ENCODE results near the gene ADISSP. TPM values are rescaled to one million over a fixed set of nuclear protein-coding genes. Genes with fewer than 3 reads are reported as not detected.

The ADISSP gene
- total and polyA plus RNA-seq, 2 of the 8 experiments (the other 6 are each of a cell fraction or from before 2014, with no cell fraction given): 111 to 141 TPM

GRCh38 chr20:3740615-3741301 is 26.8 kb downstream of the ADISSP start:
- no peak for DNase-seq (ENCODE audit: low read depth in 1 of 2, low spot score in 2 of 2)
- POLR2A ChIA-PET (ENCODE audit: partially characterized antibody): interaction anchor here (0.9 to 2.2 kb wide), 6 partner anchors 11 to 64 kb away, joined by 3 to 9 read pairs (median 4); partner anchors contain the start of genes ADAM33 and ADISSP
- TF ChIP-seq EZH2 (IDR thresholded peaks at IDR 0.05; ENCODE audit: low read depth, low read length, severe bottlenecking): no peak
- no peak for TF ChIP-seq POLR2A (IDR thresholded peaks at IDR 0.05; ENCODE audit: control extremely low read depth in 1 of 2, low read depth in 2 of 2, low read length in 2 of 2)
- no peak for TF ChIP-seq YY1 (IDR thresholded peaks at IDR 0.05; ENCODE audit: low read depth, low read length)
- no peak for TF ChIP-seq SRF (IDR thresholded peaks at IDR 0.05; ENCODE audit: low read depth, low read length)
- no peak for TF ChIP-seq HDAC6 (IDR thresholded peaks at IDR 0.05; ENCODE audit: low read depth, low read length)
- no peak for TF ChIP-seq SIRT6 (IDR thresholded peaks at IDR 0.05; ENCODE audit: low read length)
- TF ChIP-seq SIN3A (conservative IDR thresholded peaks at IDR 0.05 in 1 of 2, IDR thresholded peaks at IDR 0.05 in 1 of 2; ENCODE audit: low read depth in 1 of 2, low read length in 2 of 2): no peak
- TF ChIP-seq RBBP5 (IDR thresholded peaks at IDR 0.05; ENCODE audit: borderline replicate concordance, low read depth, low read length): no peak
- no peak for TF ChIP-seq EP300 (IDR thresholded peaks at IDR 0.05; ENCODE audit: borderline replicate concordance in 1 of 2, low read depth in 2 of 2, low read length in 2 of 2)
- TF ChIP-seq SP1 (IDR thresholded peaks at IDR 0.05; ENCODE audit: low read depth, low read length): no peak
- TF ChIP-seq SAP30 (IDR thresholded peaks at IDR 0.05; ENCODE audit: insufficient read depth, insufficient replicate concordance, low read length): no peak
- no peak for TF ChIP-seq SP4 (IDR thresholded peaks at IDR 0.05; ENCODE audit: low read length)
- TF ChIP-seq RFX5 (IDR thresholded peaks at IDR 0.05; ENCODE audit: borderline replicate concordance, low read depth, low read length): no peak

More at GRCh38 chr20:3740615-3741301, 26.8 kb downstream of the ADISSP start:
- H4K5ac ChIP-seq (ENCODE audit: insufficient read length, low read depth, low read length): no peak overlapping the region
- H3K4me2 ChIP-seq (ENCODE audit: insufficient read depth in 1 of 2, low read depth in 2 of 2, low read length in 2 of 2): no peak overlapping the region
- H2BK15ac ChIP-seq (ENCODE audit: low read length): no peak overlapping the region
- peaks cover 0 to 4% (median 1%) of the 10 kb centered on the region in 4 experiments; a peak in 3 of 7 replicates for H3K27me3 ChIP-seq (replicated peaks in 1 of 4; ENCODE audit: control insufficient read depth in 3 of 4, extremely low read depth in 1 of 4, insufficient read depth in 3 of 4, low read length in 3 of 4)
- 0 out of 2 replicates have a peak overlapping the region, but pooled peaks have one; percentile 22 for H2BK20ac ChIP-seq (ENCODE audit: low read length)
- WGBS, 2 experiments (ENCODE audit: extremely low coverage in 1 of 2, insufficient coverage in 1 of 2, insufficient read length in 1 of 2, insufficient replicate concordance in 2 of 2, low coverage in 1 of 2, low lambda C conversion rate in 2 of 2, missing lambda C conversion rate in 1 of 2): 85% methylated on average over 11 of the region's 15 CpGs; no CpG with 5 or more reads in 1 of the 2 experiments
- H3K23me2 ChIP-seq (ENCODE audit: low read depth, low read length): peaks cover 6% of the 10 kb centered on the region; the same call in 1 of the 2 replicates
- no peak overlapping the region for H2BK120ac ChIP-seq (replicated peaks; ENCODE audit: low read depth, low read length)
- no peak overlapping the region for H2AFZ ChIP-seq (ENCODE audit: low read length)
- H3K18ac ChIP-seq (ENCODE audit: extremely low read depth, low read length): no peak overlapping the region
- H3K79me2 ChIP-seq (ENCODE audit: control insufficient read depth in 1 of 2, insufficient read depth in 2 of 2, low read length in 2 of 2): no peaks in the 10 kb centered on the region
- no peak overlapping the region for H3K4me3 ChIP-seq (ENCODE audit: extremely low read depth in 1 of 4, insufficient read depth in 2 of 4, low read depth in 3 of 4, low read length in 4 of 4)
- no peak for FAIRE-seq
- no peak overlapping the region for H4K91ac ChIP-seq (replicated peaks; ENCODE audit: insufficient read length, low read length)
- no peak overlapping the region for H2BK5ac ChIP-seq (ENCODE audit: low read depth, low read length)
- H3K79me1 ChIP-seq (ENCODE audit: low read depth, low read length): no peaks in the 10 kb centered on the region
- H4K20me1 ChIP-seq (replicated peaks in 1 of 2; ENCODE audit: control insufficient read depth in 1 of 2, insufficient read depth in 2 of 2, low read length in 2 of 2): no peaks in the 10 kb centered on the region
- H3K23ac ChIP-seq (ENCODE audit: insufficient read length): no peak overlapping the region
- H3K56ac ChIP-seq (replicated peaks; ENCODE audit: insufficient read length, low read depth, low read length): no peak overlapping the region
- no peak overlapping the region for H3K9ac ChIP-seq (replicated peaks in 1 of 4; ENCODE audit: extremely low read depth in 1 of 4, low read depth in 3 of 4, low read length in 3 of 4)
- H3K27ac ChIP-seq (ENCODE audit: low read depth, low read length): no peak overlapping the region
- H2AK5ac ChIP-seq (ENCODE audit: low read depth, low read length): no peak overlapping the region
- no peaks in the 10 kb centered on the region for H3K36me3 ChIP-seq (ENCODE audit: control insufficient read depth in 2 of 4, insufficient read depth in 4 of 4, low read length in 3 of 4)
- H4K8ac ChIP-seq (ENCODE audit: extremely low read depth, insufficient read depth, low read length): no peak overlapping the region
- H3K4ac ChIP-seq (replicated peaks; ENCODE audit: insufficient read length, low read depth, low read length): no peak overlapping the region
- peaks cover 0 to 21% (median 14%) of the 10 kb centered on the region in 4 experiments; a peak in 6 of 7 replicates for H3K4me1 ChIP-seq (replicated peaks in 1 of 4; ENCODE audit: control insufficient read depth in 3 of 4, insufficient read depth in 4 of 4, low read length in 3 of 4)
- no peaks in the 10 kb centered on the region for H3K9me3 ChIP-seq (ENCODE audit: insufficient read depth in 2 of 2, low read depth in 1 of 2, low read length in 1 of 2)
- H3K14ac ChIP-seq (ENCODE audit: insufficient read length): no peak overlapping the region
- 0 out of 2 replicates have a peak overlapping the region, but pooled peaks have one; percentile 0 for H2BK12ac ChIP-seq (ENCODE audit: low read depth, low read length)
- CTCF ChIA-PET (ENCODE audit: partially characterized antibody): interaction anchor here (0.6 to 18.5 kb wide), 18 partner anchors 13 to 185 kb away, joined by 3 to 308 read pairs (median 5); partner anchors contain the start of gene SIGLEC1
